Mononuclear cell (primary cell): ENCODE data around the gene CCL26. TPM values are rescaled to one million over a fixed set of nuclear protein-coding genes. Genes with fewer than 3 reads are reported as not detected.
"Not testable (repeated sequence)": the region's sequence is repeated elsewhere in the genome, so short reads cannot be mapped to it uniquely, and the experiment has no call there.

ENCODE experiments used
- H3K27me3 ChIP-seq: 2 replicates; pipeline ENCODE4 v1.6.0; 2011; ENCODE audit warnings: low read length, control low read depth; ENCODE audit not compliant: insufficient read depth
- H3K4me1 ChIP-seq: 2 replicates; pipeline ENCODE4 v1.5.1; 2011; ENCODE audit warnings: mild to moderate bottlenecking, low read length, control low read depth; ENCODE audit not compliant: insufficient read depth
- H3K4me3 ChIP-seq: 2 replicates; pipeline ENCODE4 v1.5.1; 2011; ENCODE audit warnings: mild to moderate bottlenecking, low read length, moderate library complexity
- H3K9me3 ChIP-seq: 2 replicates; pipeline ENCODE4 v1.5.1; 2011; ENCODE audit warnings: low read depth, mild to moderate bottlenecking, control low read depth, low read length
- total RNA-seq: library from RNA; depleted of rRNA; stranded (reverse); fragments of >200 nt; gene quantifications from one replicate; pipeline ENCODE4 v1.2.3, GENCODE V29; 2012

CCL26 gene
- total RNA-seq, 1 donor: not detected

- H3K4me1 ChIP-seq: no peaks in the 10 kb centered on the region
- H3K9me3 ChIP-seq: peaks cover 11% of the 10 kb centered on the region
- no peaks in the 10 kb centered on the region for H3K27me3 ChIP-seq
- no peak overlapping the region for H3K4me3 ChIP-seq
Observed at GRCh38 chr7:75804705-75805104, 32.7 kb upstream of the CCL26 start.

GRCh38 chr7:75804004-75804403, 32.0 kb upstream of the CCL26 start:
- peaks cover 11% of the 10 kb centered on the region for H3K9me3 ChIP-seq
- no peaks in the 10 kb centered on the region for H3K4me1 ChIP-seq
- H3K27me3 ChIP-seq: no peaks in the 10 kb centered on the region
- no peak overlapping the region for H3K4me3 ChIP-seq

DNA sequence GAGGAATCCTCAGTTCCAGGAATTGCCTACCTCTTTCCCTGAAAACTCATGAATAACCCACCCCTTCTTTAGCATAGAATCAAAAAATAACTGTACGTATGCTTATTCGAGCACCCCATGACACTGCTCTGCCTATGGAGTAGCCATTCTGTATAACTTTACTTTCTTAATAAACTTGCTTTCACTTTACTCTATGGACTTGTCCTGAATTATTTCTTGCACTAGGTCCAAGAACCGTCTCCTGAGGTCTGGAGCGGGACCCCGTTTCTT, 30.5 kb upstream of the CCL26 start:
- H3K27me3 ChIP-seq: no peaks in the 10 kb centered on the region
- H3K9me3 ChIP-seq: peaks cover 11% of the 10 kb centered on the region
- H3K4me1 ChIP-seq: no peaks in the 10 kb centered on the region
- no peak overlapping the region for H3K4me3 ChIP-seq

DNA sequence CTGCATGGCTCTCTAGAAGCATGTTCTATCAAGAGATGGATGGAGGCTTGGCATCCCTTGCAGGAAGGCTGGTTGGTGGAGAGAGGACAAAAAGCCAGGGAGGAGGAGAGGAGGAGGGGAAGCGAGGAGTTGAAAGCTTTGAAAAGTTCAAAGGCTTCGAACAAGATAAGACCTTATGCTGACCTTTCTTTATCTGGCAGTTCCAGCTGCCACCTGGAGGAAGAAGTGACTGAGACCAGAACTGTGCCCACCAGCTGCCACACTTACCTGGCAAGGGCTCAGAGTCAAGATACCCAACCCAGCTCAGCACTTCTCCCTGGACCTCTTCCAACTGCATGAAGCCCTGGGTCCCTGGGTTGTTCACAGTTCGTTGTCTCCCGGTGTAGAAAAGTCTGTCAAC, 26.8 kb upstream of the CCL26 start:
- no peak overlapping the region for H3K4me3 ChIP-seq
- no peaks in the 10 kb centered on the region for H3K9me3 ChIP-seq
- peaks cover 8% of the 10 kb centered on the region for H3K4me1 ChIP-seq
- no peaks in the 10 kb centered on the region for H3K27me3 ChIP-seq

- Histone ChIP-seq H3K27me3 (no peaks in the 10 kb centered on the region), H3K9me3 (no peaks in the 10 kb centered on the region), H3K4me3 (no peak overlapping the region), H3K4me1 (peaks cover 8% of the 10 kb centered on the region)
Observed at GRCh38 chr7:75796420-75796819, 24.4 kb upstream of the CCL26 start.

GRCh38 chr7:75795831-75796285, 23.8 kb upstream of the CCL26 start:
- Histone ChIP-seq H3K4me1 (peaks cover 8% of the 10 kb centered on the region), H3K4me3 (no peak overlapping the region), H3K9me3 (no peaks in the 10 kb centered on the region), H3K27me3 (no peaks in the 10 kb centered on the region)

GRCh38 chr7:75793676-75794075, 21.7 kb upstream of the CCL26 start:
- H3K9me3 ChIP-seq: no peaks in the 10 kb centered on the region
- peaks cover 8% of the 10 kb centered on the region for H3K4me1 ChIP-seq
- no peaks in the 10 kb centered on the region for H3K27me3 ChIP-seq
- H3K4me3 ChIP-seq: no peak overlapping the region

- not testable (repeated sequence) for H3K4me1 ChIP-seq, H3K9me3 ChIP-seq, H3K27me3 ChIP-seq, H3K4me3 ChIP-seq
Observed at GRCh38 chr7:75792567-75792966, 20.6 kb upstream of the CCL26 start.

DNA sequence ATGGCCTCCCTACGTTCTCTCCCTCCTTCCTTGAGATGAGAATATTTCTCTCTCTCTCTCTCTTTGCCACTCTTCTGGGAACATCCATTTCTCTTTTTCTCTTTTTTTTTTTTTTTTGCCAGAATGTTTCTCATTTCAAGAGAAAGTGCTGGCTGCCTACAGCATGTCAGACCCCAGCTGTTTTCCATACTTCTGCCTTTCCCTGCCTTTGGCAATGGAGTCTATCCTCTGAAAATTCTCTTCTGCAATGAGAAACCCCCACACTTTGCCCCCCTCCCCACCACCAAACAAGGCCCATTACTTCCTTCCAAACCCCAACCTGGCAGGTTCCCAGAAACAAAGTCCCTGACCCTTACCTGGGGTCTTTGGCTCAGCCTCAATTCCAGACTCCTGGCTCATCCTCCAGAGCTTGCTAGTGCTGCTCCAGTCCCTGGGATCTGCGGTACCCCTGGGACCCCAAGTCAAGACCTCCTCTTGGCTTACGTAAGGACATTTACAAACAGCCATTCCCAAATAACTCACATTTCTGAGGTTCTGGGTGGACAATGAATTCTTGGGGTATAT, 17.4 kb upstream of the CCL26 start:
- Histone ChIP-seq H3K4me1 (no peaks in the 10 kb centered on the region), H3K27me3 (no peaks in the 10 kb centered on the region), H3K9me3 (no peaks in the 10 kb centered on the region), H3K4me3 (no peak overlapping the region)

DNA sequence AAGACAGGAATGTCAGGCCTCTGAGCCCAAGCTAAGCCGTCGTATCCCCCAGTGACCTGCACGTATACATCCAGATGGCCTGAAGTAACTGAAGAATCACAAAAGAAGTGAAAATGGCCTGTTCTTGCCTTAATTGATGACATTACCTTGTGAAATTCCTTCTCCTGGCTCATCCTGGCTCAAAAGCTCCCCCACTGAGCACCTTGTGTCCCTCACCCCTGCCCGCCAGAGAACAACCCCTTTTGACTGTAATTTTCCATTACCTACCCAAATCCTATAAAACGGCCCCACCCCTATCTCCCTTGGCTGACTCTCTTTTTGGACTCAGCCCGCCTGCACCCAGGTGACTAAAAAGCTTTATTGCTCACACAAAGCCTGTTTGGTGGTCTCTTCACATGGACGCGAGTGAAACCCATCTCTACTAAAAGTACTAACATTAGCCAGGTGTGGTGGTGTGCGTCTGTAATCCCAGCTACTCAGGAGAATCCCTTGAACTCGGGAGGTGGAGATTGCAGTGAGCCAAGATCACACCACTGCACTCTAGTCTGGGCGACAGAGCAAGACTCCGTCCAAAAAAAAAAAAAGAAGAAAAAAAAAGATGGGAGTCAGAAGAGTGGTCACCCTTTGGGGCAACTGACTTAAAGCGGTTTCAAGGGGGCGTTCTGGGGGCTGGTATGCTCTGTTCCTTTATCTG, 16.3 kb upstream of the CCL26 start:
- not testable (repeated sequence) for H3K4me3 ChIP-seq, H3K4me1 ChIP-seq, H3K27me3 ChIP-seq, H3K9me3 ChIP-seq

DNA sequence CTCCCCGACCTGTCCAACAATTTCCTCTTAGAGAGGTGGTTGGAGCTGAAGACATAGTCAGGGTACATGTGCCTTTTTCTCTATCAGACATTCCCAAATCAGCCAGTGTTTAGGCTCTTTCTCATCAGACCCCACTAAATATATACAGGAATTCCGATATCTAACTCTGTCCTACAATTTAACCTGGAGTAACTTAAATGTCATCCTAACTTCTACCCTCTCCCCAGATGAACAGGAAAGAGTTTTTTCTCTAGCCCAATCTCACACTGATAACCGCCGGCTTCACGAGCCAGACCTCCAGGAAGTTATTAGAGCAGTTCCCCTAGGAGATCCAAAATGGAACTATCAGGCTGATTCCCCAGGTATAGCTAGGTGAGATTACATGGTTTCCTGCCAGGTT, 11.0 kb upstream of the CCL26 start:
- not testable (repeated sequence) for H3K9me3 ChIP-seq, H3K4me1 ChIP-seq, H3K4me3 ChIP-seq, H3K27me3 ChIP-seq

GRCh38 chr7:75780647-75781273, 8.7 kb upstream of the CCL26 start:
- not testable (repeated sequence) for H3K27me3 ChIP-seq, H3K9me3 ChIP-seq, H3K4me1 ChIP-seq, H3K4me3 ChIP-seq

GRCh38 chr7:75779516-75779915, 7.5 kb upstream of the CCL26 start:
- not testable (repeated sequence) for H3K4me3 ChIP-seq, H3K9me3 ChIP-seq, H3K27me3 ChIP-seq, H3K4me1 ChIP-seq

- not testable (repeated sequence) for H3K27me3 ChIP-seq, H3K9me3 ChIP-seq, H3K4me3 ChIP-seq, H3K4me1 ChIP-seq
Observed at GRCh38 chr7:75779035-75779434, 7.0 kb upstream of the CCL26 start.

- no peaks in the 10 kb centered on the region for H3K9me3 ChIP-seq
Observed at GRCh38 chr7:75776295-75776971, 4.4 kb upstream of the CCL26 start.

DNA sequence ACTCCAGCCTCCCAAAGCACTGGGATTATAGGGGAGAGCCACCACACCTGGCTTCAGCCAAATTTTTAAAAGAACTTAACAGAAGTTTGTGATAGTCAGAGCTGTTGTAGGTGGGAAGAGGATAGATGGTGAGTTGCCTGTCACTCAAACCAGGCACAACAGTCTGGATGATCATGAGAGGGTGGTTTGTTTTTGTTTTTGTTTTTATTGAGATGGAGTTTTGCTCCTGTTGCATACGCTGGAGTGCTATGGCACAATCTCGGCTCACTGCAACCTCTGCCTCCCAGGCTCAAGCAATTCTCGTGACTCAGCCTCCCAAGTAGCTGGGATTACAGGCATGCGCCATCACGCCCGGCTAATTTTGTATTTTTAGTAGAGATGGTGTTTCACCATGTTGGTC, 1.9 kb upstream of the CCL26 start:
- not testable (repeated sequence) for H3K4me3 ChIP-seq, H3K27me3 ChIP-seq, H3K9me3 ChIP-seq, H3K4me1 ChIP-seq

More at GRCh38 chr7:75776295-75776971, 4.4 kb upstream of the CCL26 start:
- Histone ChIP-seq H3K4me3 (no peak overlapping the region), H3K4me1 (no peaks in the 10 kb centered on the region), H3K27me3 (no peaks in the 10 kb centered on the region)
